ENCODE results near the gene STK32C. TPM values are rescaled to one million over a fixed set of nuclear protein-coding genes. Genes with fewer than 3 reads are reported as not detected.

The STK32C gene
- total RNA-seq, 1 donor from 2014 or later = 13.0 TPM

DNA sequence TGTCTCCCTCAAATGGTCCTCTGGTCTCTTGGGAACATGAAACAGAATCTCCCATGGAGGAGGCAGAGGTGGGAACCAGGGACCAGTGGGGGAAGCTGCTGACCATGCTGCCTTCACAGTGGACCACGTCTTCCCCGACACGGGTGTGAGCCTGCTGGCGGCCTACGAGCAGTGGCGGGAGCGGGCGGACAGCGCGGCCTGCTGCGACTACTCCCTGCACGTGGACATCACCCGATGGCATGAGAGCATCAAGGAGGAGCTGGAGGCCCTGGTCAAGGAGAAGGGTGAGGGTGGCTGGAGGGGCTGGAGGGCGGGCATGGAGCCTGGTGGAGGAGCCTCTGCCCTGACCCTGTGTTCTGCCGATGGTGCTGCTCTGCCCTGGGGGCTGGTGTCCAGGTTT is 113.0 kb downstream of the STK32C start:
- TF ChIP-seq, protein P1, sequence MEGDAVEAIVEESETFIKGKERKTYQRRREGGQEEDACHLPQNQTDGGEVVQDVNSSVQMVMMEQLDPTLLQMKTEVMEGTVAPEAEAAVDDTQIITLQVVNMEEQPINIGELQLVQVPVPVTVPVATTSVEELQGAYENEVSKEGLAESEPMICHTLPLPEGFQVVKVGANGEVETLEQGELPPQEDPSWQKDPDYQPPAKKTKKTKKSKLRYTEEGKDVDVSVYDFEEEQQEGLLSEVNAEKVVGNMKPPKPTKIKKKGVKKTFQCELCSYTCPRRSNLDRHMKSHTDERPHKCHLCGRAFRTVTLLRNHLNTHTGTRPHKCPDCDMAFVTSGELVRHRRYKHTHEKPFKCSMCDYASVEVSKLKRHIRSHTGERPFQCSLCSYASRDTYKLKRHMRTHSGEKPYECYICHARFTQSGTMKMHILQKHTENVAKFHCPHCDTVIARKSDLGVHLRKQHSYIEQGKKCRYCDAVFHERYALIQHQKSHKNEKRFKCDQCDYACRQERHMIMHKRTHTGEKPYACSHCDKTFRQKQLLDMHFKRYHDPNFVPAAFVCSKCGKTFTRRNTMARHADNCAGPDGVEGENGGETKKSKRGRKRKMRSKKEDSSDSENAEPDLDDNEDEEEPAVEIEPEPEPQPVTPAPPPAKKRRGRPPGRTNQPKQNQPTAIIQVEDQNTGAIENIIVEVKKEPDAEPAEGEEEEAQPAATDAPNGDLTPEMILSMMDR (conservative IDR thresholded peaks at IDR 0.05; ENCODE audit: low read depth, low read length) = no peak
- DNase-seq (ENCODE audit: low read depth) = no peak
- no peak overlapping the region for H3K4me3 ChIP-seq (ENCODE audit: low read depth, low read length)

DNA sequence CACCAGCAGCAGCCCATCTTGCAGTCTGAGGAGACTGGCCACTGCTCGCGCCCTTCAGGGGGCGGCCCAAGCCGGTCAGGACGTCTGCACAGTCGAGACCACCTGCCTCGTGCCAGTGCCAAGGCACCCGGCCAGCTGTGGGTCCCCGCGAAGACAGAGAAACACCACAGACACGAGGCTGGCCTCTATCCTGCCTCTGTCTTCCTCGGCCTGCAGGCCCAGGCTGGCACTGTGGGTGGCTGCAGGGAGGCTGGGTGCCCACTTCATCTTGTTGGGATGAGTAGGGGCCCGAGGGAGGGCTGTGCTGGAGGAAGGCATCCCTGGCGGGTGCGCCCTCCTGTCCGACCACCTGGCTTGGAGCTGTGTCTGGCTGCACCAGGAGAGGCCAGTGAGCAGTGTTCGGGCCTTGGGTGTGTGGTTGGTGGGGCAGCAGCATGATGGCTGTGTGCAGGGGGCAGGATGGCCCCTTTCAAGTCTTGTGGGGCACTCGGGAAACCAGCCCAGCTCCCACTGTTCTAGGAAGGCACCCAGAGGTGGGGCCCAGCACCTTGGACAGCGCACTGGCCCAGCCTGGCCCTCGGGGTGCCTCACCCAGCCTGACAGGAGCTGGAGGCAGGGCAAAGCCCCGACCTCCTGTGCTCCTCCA is 113.7 kb downstream of the STK32C start:
- TF ChIP-seq, protein P1 (conservative IDR thresholded peaks at IDR 0.05; ENCODE audit: low read depth, low read length) = no peak
- no peak for DNase-seq (ENCODE audit: low read depth)
- no peak overlapping the region for H3K4me3 ChIP-seq (ENCODE audit: low read depth, low read length)

DNA sequence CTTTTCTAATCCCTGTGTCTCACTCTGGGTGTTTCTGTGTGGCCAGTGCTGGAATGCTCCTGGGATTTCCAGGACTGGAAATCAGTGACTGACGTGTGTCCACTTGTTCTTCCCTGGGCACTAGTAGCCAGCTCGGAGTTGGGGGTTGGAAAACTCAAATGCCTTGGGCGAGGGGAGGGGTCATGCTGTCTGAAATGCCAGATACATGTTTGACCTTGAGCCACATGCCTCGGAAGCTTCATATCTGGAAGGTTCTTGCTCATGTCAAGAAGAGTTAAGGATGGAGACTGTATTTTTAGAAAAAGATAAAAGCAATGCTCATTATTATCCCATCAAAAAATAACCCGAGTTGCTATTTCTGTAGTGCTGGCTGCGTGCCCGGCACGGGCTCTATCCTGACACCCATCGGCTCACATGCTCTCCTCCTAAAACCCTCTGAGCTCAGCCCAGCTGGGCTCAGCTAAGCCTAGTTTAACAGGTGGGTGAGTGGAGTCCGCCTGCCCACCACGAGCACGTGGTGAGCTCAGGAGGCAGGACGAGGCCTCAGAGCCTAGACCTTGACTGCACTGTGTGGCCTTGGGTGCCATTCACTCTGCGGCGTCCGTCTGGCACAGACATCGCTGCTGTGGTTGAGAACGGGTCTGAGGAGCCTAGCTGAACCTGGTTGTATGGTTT is 114.6 kb downstream of the STK32C start:
- TF ChIP-seq, protein P1 (conservative IDR thresholded peaks at IDR 0.05; ENCODE audit: low read depth, low read length) = no peak
- no peak for DNase-seq (ENCODE audit: low read depth)
- H3K4me3 ChIP-seq (ENCODE audit: low read depth, low read length) = no peak overlapping the region

DNA sequence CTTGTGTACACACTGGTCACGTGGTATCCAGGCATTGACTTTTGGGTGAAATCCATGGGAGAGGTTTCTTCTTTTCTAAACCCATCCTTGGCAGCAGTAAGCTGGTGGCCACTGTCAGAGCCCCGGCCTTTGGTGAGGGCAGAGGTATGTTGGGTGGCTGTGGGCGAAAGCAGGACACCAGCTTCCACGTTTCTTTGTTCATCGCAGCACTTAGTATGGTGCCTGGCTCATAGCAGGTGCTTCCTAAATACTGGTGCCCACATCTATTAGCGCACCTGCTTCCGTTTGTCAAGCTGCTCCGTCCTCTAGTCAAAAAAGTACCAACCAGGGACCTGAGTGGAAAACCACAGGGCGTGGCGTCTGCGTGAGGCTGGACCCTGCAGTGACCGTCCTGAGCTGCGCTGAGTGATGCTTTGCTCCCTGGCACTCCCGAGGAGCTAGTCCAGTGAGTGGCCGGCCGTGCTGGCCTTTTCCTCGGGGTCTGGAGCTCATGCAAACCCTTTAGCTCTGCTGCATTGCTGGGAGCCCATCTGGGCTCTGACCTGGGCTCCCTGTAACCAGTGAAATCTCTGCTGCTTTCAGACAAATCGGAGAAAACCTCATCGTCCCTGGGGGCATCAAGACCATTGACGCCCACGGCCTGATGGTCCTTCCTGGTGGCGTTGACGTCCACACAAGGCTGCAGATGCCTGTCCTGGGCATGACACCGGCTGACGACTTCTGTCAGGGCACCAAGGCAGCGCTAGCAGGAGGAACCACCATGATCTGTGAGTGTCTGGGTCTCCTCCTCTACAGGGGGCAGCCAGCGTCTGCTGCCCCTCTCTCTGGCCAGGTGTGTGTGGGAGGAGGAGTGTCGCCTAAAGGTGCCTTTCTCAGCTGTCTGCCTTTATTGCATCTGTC is 115.4 kb downstream of the STK32C start:
- H3K4me3 ChIP-seq (ENCODE audit: low read depth, low read length) = no peak overlapping the region
- no peak for DNase-seq (ENCODE audit: low read depth)
- TF ChIP-seq, protein P1 (conservative IDR thresholded peaks at IDR 0.05; ENCODE audit: low read depth, low read length) = no peak

DNA sequence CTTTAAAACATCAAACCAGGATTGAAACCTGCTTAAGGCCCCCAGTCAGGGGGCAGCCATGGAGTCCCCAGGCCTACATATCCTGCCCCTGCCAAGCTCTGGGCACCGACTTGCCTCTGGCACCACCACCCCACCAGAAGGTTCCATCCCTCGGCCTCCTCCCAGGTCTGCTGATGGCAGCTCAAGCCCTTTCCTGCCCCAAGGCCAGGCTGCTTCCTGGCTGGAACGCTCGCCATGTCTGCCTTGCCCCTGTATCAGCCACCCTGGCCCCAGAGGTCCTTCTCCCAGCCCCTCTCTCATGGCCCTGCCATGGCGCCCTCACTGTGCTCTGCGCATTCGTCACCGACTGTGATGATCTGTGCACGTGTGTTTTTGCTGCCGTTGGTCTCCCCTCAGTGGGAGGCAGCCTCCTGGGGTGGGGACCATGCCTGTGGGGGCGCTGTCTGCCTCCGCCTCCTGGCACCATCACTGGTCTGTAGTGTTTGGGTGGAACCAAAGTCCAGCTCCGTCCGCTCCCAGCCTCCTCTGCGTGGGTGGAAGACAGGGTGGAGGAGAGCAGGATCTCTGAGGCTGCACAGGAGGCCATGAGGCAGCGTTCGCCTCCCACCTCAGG is 117.8 kb downstream of the STK32C start:
- TF ChIP-seq, protein P1 (conservative IDR thresholded peaks at IDR 0.05; ENCODE audit: low read depth, low read length) = no peak
- no peak for DNase-seq (ENCODE audit: low read depth)
- no peak overlapping the region for H3K4me3 ChIP-seq (ENCODE audit: low read depth, low read length)

GRCh38 chr10:132189016-132189415 is 118.7 kb downstream of the STK32C start:
- no peak for DNase-seq (ENCODE audit: low read depth)
- no peak overlapping the region for H3K4me3 ChIP-seq (ENCODE audit: low read depth, low read length)
- TF ChIP-seq, protein P1 (conservative IDR thresholded peaks at IDR 0.05; ENCODE audit: low read depth, low read length) = no peak
